CD4-positive, CD25-positive, alpha-beta regulatory T cell (primary cell): ENCODE data around the gene PDZD2. TPM values are rescaled to one million over a fixed set of nuclear protein-coding genes. Genes with fewer than 3 reads are reported as not detected.
A peak's percentile ranks its signal among the peaks of the same experiment; 100 is the strongest.

Source experiments
- ATAC-seq, 2 donors: fragments of 150-1000 bp; cut with Tn5 transposase; one replicate each; pipeline ENCODE4 v1.10.0; 2021; ENCODE audit warnings: low read depth in 2 of 2, moderate number of reproducible peaks in 2 of 2, moderate library complexity in 1 of 2
- DNase-seq, 3 donors: peaks; one replicate each; pipeline versions ENCODE4 v3.0.0 to v3.0.0-alpha.2; 2012 to 2022; ENCODE audit warnings: mixed read lengths in 1 of 3
- H3K27ac ChIP-seq: one replicate; pipeline ENCODE4 v1.7.0; 2013; ENCODE audit warnings: mild to moderate bottlenecking, low read length; ENCODE audit not compliant: insufficient read depth, poor library complexity, severe bottlenecking
- H3K27me3 ChIP-seq: one replicate; pipeline ENCODE4 v1.7.0; 2013; ENCODE audit warnings: low read length; ENCODE audit not compliant: control insufficient read depth, insufficient read depth
- H3K36me3 ChIP-seq: one replicate; pipeline ENCODE4 v1.7.0; 2013; ENCODE audit warnings: mild to moderate bottlenecking, low read length, moderate library complexity; ENCODE audit not compliant: control insufficient read depth, insufficient read depth
- H3K4me1 ChIP-seq: 2 replicates; pipeline ENCODE4 v1.7.0; 2013; ENCODE audit warnings: mild to moderate bottlenecking, low read length; ENCODE audit not compliant: insufficient read depth, control insufficient read depth, poor library complexity, severe bottlenecking
- H3K4me3 ChIP-seq: one replicate; pipeline ENCODE4 v1.7.0; 2013; ENCODE audit warnings: low read depth, mild to moderate bottlenecking, low read length, moderate library complexity
- H3K9me3 ChIP-seq, 2 experiments: 1 replicate in 1 of 2; 2 replicates in 1 of 2; pipeline ENCODE4 v1.7.0; 2013; ENCODE audit warnings: low read length in 2 of 2, mild to moderate bottlenecking in 1 of 2, moderate library complexity in 1 of 2; ENCODE audit not compliant: control insufficient read depth in 2 of 2
- H3K27ac Mint-ChIP-seq, 3 donors: one replicate each; pipeline ENCODE4 v1.8.0; 2020 to 2022; ENCODE audit warnings: mild to moderate bottlenecking in 3 of 3, mixed read lengths in 3 of 3, moderate library complexity in 2 of 3
- H3K27me3 Mint-ChIP-seq: one replicate; pipeline ENCODE4 v1.8.0; 2022; ENCODE audit warnings: mild to moderate bottlenecking, mixed read lengths
- H3K36me3 Mint-ChIP-seq: one replicate; pipeline ENCODE4 v1.8.0; 2020; ENCODE audit warnings: mixed read lengths
- H3K4me1 Mint-ChIP-seq, 4 donors: one replicate each; pipeline ENCODE4 v1.8.0; 2020 to 2022; ENCODE audit warnings: mixed read lengths in 4 of 4, mild to moderate bottlenecking in 1 of 4
- H3K4me3 Mint-ChIP-seq, 4 donors: one replicate each; pipeline ENCODE4 v1.8.0; 2020 to 2022; ENCODE audit warnings: mild to moderate bottlenecking in 4 of 4, mixed read lengths in 4 of 4, moderate library complexity in 3 of 4
- H3K9me3 Mint-ChIP-seq, 7 donors: one replicate each; pipeline ENCODE4 v1.8.0; 2020 to 2022; ENCODE audit warnings: mixed read lengths in 7 of 7, mild to moderate bottlenecking in 3 of 7, moderate library complexity in 2 of 7
- polyA plus RNA-seq, 4 donors: library from polyadenylated mRNA; unstranded; fragments of 300-500 nt; fragmentation: Illumina TruSeq; gene quantifications; one replicate each; pipeline ENCODE4 v1.2.3, GENCODE V29; 2021
- total RNA-seq: library from RNA; stranded (reverse); gene quantifications from one replicate; pipeline ENCODE4 v1.2.3, GENCODE V29; 2022

The PDZD2 gene
- total and polyA plus RNA-seq, 5 donors from 2014 or later = 0.06 to 1.3 (median 0.25) TPM

GRCh38 chr5:31987985-31988710 is 349.2 kb downstream of the PDZD2 start:
- Mint-ChIP-seq H3K4me3 (no peak overlapping the region), H3K27ac (no peak overlapping the region), H3K9me3 (peaks cover 0 to 4% (median 0%) of the 10 kb centered on the region in 7 donors), H3K36me3 (no peaks in the 10 kb centered on the region), H3K4me1 (no peaks in the 10 kb centered on the region), H3K27me3 (no peaks in the 10 kb centered on the region)
- DNase-seq = no peak
- Histone ChIP-seq H3K4me1 (no peaks in the 10 kb centered on the region), H3K4me3 (no peak overlapping the region), H3K36me3 (no peaks in the 10 kb centered on the region), H3K27ac (no peak overlapping the region), H3K27me3 (no peaks in the 10 kb centered on the region), H3K9me3 (no peaks in the 10 kb centered on the region)
- no peak for ATAC-seq

- no peak overlapping the region for H3K4me3 Mint-ChIP-seq
- H3K27me3 Mint-ChIP-seq = no peaks in the 10 kb centered on the region
- no peak for ATAC-seq
Measured at GRCh38 chr5:31990081-31990650, 351.2 kb downstream of the PDZD2 start.

GRCh38 chr5:31990701-31991110 is 351.8 kb downstream of the PDZD2 start:
- Histone ChIP-seq H3K9me3 (no peaks in the 10 kb centered on the region), H3K4me3 (no peak overlapping the region), H3K36me3 (no peaks in the 10 kb centered on the region), H3K27me3 (no peaks in the 10 kb centered on the region), H3K4me1 (no peaks in the 10 kb centered on the region), H3K27ac (no peak overlapping the region)
- no peak for ATAC-seq
- peaks cover 0 to 4% (median 0%) of the 10 kb centered on the region in 7 donors for H3K9me3 Mint-ChIP-seq
- H3K27me3 Mint-ChIP-seq = no peaks in the 10 kb centered on the region
- no peak overlapping the region for H3K4me3 Mint-ChIP-seq
- no peak overlapping the region for H3K27ac Mint-ChIP-seq
- no peaks in the 10 kb centered on the region for H3K4me1 Mint-ChIP-seq
- DNase-seq = no peak
- H3K36me3 Mint-ChIP-seq = no peaks in the 10 kb centered on the region

More at GRCh38 chr5:31990081-31990650, 351.2 kb downstream of the PDZD2 start:
- H3K9me3 Mint-ChIP-seq = peaks cover 0 to 4% (median 0%) of the 10 kb centered on the region in 7 donors
- H3K4me1 Mint-ChIP-seq = no peaks in the 10 kb centered on the region
- H3K27me3 ChIP-seq = no peaks in the 10 kb centered on the region
- no peak overlapping the region for H3K27ac ChIP-seq
- no peaks in the 10 kb centered on the region for H3K4me1 ChIP-seq
- no peaks in the 10 kb centered on the region for H3K36me3 Mint-ChIP-seq
- H3K9me3 ChIP-seq = no peaks in the 10 kb centered on the region
- H3K27ac Mint-ChIP-seq = no peak overlapping the region
- H3K36me3 ChIP-seq = no peaks in the 10 kb centered on the region
- DNase-seq = no peak
- no peak overlapping the region for H3K4me3 ChIP-seq

GRCh38 chr5:31992377-31992776 is 353.4 kb downstream of the PDZD2 start:
- H3K27ac ChIP-seq = no peak overlapping the region
- H3K36me3 Mint-ChIP-seq = no peaks in the 10 kb centered on the region
- H3K9me3 Mint-ChIP-seq = peaks cover 0 to 4% (median 0%) of the 10 kb centered on the region in 7 donors
- H3K9me3 ChIP-seq = no peaks in the 10 kb centered on the region
- no peaks in the 10 kb centered on the region for H3K36me3 ChIP-seq
- H3K4me3 Mint-ChIP-seq = no peak overlapping the region
- ATAC-seq (no peak), DNase-seq (no peak)
- H3K27me3 Mint-ChIP-seq = peaks cover 1% of the 10 kb centered on the region
- no peaks in the 10 kb centered on the region for H3K4me1 Mint-ChIP-seq
- no peak overlapping the region for H3K27ac Mint-ChIP-seq
- H3K27me3 ChIP-seq = no peaks in the 10 kb centered on the region
- H3K4me3 ChIP-seq = no peak overlapping the region
- H3K4me1 ChIP-seq = no peaks in the 10 kb centered on the region

GRCh38 chr5:31993165-31993961 is 354.4 kb downstream of the PDZD2 start:
- no peaks in the 10 kb centered on the region for H3K4me1 Mint-ChIP-seq
- H3K4me3 Mint-ChIP-seq = no peak overlapping the region
- DNase-seq (no peak), ATAC-seq (no peak)
- peak overlapping the region in 1 of 3 donors; percentile 50 for H3K27ac Mint-ChIP-seq
- no peak overlapping the region for H3K4me3 ChIP-seq
- no peak overlapping the region for H3K27ac ChIP-seq
- H3K36me3 ChIP-seq = no peaks in the 10 kb centered on the region
- no peaks in the 10 kb centered on the region for H3K4me1 ChIP-seq
- no peaks in the 10 kb centered on the region for H3K36me3 Mint-ChIP-seq
- no peaks in the 10 kb centered on the region for H3K27me3 ChIP-seq
- no peaks in the 10 kb centered on the region for H3K9me3 ChIP-seq
- peaks cover 0 to 4% (median 0%) of the 10 kb centered on the region in 7 donors for H3K9me3 Mint-ChIP-seq
- H3K27me3 Mint-ChIP-seq = peaks cover 5% of the 10 kb centered on the region

- no peak for DNase-seq
- Histone ChIP-seq H3K4me1 (no peaks in the 10 kb centered on the region), H3K36me3 (no peaks in the 10 kb centered on the region), H3K9me3 (no peaks in the 10 kb centered on the region), H3K27ac (no peak overlapping the region), H3K4me3 (no peak overlapping the region), H3K27me3 (no peaks in the 10 kb centered on the region)
- no peak overlapping the region for H3K27ac Mint-ChIP-seq
- ATAC-seq = no peak
- H3K4me1 Mint-ChIP-seq = no peaks in the 10 kb centered on the region
- no peak overlapping the region for H3K4me3 Mint-ChIP-seq
- H3K27me3 Mint-ChIP-seq = peaks cover 5% of the 10 kb centered on the region
- H3K36me3 Mint-ChIP-seq = no peaks in the 10 kb centered on the region
- H3K9me3 Mint-ChIP-seq = peaks cover 0 to 4% (median 0%) of the 10 kb centered on the region in 7 donors
Measured at GRCh38 chr5:31995006-31995405, 356.1 kb downstream of the PDZD2 start.

- Histone ChIP-seq H3K9me3 (no peaks in the 10 kb centered on the region), H3K4me1 (no peaks in the 10 kb centered on the region), H3K27ac (no peak overlapping the region), H3K36me3 (no peaks in the 10 kb centered on the region), H3K4me3 (no peak overlapping the region), H3K27me3 (no peaks in the 10 kb centered on the region)
- no peak overlapping the region for H3K27ac Mint-ChIP-seq
- no peak for DNase-seq
- H3K27me3 Mint-ChIP-seq = peaks cover 5% of the 10 kb centered on the region
- H3K4me3 Mint-ChIP-seq = no peak overlapping the region
- H3K4me1 Mint-ChIP-seq = no peaks in the 10 kb centered on the region
- ATAC-seq = no peak
- H3K36me3 Mint-ChIP-seq = no peaks in the 10 kb centered on the region
- peaks cover 0 to 2% (median 0%) of the 10 kb centered on the region in 7 donors for H3K9me3 Mint-ChIP-seq
Measured at GRCh38 chr5:31995714-31996113, 356.8 kb downstream of the PDZD2 start.
